ENCODE measurements around the gene PPDPF.

DNA sequence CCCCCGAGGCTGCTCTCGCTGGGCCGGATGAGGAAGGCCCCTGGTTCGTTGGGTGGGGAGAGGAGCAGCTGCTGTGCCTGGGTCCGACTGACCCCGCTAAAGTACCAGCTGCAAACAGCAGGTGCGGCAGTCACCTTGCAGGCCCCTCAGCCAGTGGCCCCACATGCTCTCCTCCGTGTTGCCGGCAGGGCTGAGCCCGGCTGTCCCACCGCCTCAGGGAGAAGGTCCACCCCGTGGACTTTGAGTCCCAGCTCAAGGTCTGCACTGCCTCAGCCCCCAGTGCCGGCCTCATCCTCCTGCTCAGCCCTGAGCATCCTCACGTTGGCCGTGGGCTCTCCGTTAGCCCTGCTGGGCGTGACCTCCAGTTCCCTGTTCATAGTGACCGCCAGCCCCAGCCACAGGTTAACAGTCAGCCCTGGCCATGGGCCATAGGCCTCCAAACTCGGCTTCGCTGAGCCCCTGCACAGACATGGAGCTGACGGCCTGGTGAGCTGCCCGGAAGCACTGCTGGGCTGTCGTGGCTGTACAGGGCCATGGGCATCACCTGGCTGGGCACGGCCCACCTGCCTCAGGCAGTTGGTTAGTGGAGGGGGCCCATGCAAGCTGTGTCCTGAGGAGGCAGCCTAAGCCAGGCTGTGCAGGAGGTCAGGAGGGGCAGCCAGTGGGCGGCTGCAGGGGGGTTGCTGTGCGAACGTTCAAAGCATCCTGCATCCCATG, 23.8 kb downstream of the PPDPF start:
- TF ChIP-seq, protein P1, sequence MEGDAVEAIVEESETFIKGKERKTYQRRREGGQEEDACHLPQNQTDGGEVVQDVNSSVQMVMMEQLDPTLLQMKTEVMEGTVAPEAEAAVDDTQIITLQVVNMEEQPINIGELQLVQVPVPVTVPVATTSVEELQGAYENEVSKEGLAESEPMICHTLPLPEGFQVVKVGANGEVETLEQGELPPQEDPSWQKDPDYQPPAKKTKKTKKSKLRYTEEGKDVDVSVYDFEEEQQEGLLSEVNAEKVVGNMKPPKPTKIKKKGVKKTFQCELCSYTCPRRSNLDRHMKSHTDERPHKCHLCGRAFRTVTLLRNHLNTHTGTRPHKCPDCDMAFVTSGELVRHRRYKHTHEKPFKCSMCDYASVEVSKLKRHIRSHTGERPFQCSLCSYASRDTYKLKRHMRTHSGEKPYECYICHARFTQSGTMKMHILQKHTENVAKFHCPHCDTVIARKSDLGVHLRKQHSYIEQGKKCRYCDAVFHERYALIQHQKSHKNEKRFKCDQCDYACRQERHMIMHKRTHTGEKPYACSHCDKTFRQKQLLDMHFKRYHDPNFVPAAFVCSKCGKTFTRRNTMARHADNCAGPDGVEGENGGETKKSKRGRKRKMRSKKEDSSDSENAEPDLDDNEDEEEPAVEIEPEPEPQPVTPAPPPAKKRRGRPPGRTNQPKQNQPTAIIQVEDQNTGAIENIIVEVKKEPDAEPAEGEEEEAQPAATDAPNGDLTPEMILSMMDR (IDR thresholded peaks at IDR 0.05; ENCODE audit: insufficient read depth, low read depth, low read length): no peak
- no peak for TF ChIP-seq EZH2 (IDR thresholded peaks at IDR 0.05; ENCODE audit: insufficient read depth, low read length)

Data from astrocyte (in vitro differentiated cells and primary cell).